ENCODE measurements around the gene SCUBE1.

SCUBE1 gene

DNA sequence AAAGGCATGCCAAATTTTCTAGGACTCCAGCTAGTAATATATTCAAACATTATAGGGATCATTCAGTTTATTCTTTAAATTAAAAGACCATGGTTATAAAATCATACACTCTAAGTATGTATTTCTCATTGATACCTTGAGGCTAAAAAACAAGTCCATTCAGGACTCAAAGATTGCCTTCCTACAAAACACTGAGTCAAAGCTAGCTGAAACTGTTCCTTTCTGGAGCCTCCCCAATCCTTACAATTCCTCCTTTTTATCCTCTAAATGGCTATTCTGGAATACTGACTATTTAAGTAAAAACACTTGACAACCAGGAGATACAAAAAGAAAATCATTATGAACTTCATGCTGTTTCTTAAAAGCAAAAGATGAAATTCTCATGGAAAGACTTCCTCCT lies 151.3 kb downstream of the SCUBE1 start:
- no peak for DNase-seq

GRCh38 chr22:43188829-43189545 lies 154.2 kb downstream of the SCUBE1 start:
- DNase-seq: no peak

DNA sequence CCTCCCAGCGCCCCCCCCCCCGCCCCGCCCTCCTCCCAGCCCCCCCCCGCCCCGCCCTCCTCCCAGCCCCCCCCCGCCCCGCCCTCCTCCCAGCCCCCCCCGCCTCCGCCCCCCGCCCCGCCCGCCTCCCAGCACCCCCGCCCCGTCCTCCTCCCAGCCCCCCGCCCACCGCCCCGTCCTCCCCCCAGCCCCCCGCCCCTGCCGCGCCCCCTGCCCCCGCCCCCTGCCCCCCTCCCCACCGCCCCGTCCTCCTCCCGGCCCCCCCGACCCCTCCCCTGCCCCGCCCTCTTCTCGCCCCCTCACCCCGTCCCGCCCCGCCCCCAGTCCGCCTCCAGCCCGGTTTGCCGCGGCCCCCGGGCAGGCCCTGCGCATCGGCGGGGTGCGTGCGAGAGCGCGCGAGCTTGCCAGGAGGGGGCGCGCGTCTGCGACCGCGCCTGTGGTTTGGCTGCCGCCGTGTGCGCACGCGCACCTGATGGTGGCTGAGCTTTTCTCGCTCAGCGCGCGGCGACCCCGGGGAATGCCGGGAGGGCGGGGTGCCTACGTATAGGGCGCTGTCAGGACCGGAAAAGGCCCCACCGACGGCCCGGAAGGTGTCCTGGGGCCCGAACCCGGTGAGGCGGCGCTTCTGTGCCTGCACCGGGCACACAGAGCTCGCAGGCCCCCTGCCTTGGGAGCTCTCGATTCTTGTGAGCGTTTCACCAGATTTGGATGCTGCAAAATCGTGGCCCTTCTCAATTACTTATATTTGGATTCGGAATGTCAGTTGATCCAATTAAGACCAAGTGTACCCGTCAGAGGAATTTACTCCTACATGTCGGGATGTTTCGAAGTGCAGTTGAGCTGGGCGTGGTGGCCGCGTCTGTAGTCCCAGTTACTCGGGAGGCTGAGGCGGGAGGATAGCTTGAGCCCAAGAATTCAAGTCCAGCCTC lies 155.7 kb downstream of the SCUBE1 start:
- peak; percentile 97 for DNase-seq

DNA sequence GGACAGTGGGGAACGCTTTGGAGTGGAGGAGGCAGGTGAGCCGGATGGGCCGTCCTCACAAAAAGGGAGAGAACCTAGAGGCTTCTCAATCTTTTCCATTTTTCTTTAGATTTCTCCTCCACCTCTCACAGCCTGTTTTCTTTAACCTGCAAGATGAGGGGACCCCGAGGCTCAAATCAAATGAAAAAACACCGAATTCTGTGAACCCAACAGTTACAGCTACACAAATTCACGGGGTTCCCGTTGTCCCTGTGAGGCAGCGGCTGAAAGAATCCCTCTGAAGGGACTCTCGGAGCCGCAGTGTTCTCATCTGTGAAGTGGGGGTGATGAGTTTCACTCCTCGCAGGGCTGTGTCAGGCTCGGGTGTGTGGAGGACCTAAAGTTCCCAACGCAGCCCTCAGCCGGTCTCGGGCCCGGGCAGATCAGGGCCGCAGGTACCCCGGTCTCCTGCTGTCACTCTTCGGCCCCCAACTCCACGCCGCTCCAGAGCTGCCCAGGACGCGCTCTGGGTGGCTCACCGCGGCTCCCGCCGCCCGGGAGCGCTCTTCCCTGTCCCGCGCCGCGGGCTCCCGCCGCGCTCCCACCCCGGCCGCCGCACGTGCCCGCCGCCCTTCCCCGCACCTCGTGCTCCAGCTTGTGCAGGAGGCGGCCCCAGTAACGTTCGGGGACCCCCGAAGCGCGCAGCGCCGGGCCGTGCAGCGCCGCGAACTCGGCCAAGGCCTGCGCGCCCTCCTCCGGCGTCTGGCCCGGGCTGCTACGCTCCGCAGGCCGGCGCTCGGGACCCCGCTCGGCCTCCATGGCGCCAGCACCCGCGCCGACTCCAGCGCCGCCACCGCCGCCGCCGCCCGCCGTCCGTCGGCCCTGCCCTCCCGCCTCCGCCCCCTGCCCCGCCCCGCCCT lies 156.7 kb downstream of the SCUBE1 start, which contains the start of gene TTLL12:
TTLL12 (minus strand) TSS at position 863 of the 899 bp plus-strand sequence; CDS start at position 798, 65 bp downstream.
- DNase-seq: peak; percentile 52 to 71

- no peak for DNase-seq
Measured at GRCh38 chr22:43185860-43186261, 157.3 kb downstream of the SCUBE1 start.

- DNase-seq: no peak
Measured at GRCh38 chr22:43183496-43184277, 159.5 kb downstream of the SCUBE1 start.

GRCh38 chr22:43182726-43183125 lies 160.4 kb downstream of the SCUBE1 start:
- DNase-seq: no peak

DNA sequence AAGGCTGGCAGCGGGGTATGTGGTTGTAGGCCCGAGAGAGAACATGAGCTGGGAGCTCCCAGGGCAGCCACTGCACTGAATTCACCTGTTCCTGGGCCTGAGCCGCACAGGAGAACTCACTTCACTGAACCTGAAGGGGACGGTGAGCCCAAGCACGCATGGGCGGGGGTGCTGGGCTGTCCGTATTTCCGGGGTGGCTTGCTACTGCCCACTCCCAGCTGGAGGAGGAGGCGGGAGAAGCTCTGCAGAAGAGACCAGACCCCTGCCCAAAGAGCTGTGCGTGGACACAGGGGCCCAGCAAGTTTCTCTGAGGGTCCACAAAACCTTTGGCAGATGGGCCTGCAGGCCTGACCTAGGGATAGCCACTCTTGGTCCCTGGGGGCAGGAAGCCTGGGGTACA lies 161.1 kb downstream of the SCUBE1 start:
- DNase-seq: no peak

DNA sequence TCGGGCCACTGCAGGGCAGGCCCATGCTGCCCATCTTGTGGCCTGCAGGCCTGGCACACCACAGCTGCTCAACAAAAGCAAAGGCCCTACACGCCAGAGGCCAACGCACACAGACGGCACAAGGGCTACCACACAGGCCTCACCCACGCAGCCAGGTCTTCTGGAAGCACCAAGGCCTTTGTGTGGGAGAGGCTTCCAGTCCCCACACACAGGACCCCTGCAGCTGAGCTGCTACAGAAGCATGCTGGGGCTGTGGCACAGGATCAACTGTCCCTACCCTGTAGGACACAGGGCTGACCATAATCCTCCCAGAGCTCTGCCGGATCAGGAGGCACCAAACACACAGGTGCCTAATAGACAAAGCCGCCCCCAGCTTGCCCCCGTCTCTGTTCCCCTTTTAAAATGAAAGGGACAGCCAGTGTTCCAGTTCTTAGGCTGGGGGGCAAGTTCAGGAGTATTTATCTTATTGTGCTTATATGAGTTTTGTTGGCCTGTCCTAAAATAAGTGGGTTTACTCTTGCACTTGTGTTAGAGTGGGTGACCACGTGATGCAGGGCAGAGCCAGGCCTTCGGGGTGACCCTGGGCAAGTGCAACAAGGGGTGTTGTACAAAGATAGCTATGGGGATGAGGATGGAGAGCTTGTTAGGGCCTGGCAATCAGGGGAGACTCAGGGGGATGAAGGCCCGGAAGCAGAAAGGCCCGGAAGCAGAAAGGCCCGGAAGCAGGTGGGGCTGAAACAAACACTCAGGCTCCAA lies 161.7 kb downstream of the SCUBE1 start:
- DNase-seq: no peak

DNA sequence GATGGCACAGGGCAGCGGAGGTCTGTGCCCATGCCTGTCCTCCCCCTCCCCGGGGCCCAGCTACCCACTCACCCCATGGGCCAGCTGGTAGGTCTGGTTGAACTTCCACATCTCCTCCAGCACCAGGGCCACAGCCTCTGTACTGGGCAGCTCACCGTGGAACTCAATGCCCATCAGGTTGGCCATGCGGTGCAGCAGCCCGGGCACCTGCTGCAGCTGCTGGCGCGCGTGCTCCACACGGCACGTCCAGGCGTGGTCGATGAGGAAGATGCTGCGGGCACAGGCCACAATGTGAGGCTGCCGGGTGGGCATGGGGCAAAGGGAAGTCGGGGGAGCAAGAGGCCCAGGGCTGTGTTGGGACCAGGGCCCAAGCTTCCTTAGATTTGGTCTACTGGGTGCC lies 162.5 kb downstream of the SCUBE1 start:
- DNase-seq: no peak

GRCh38 chr22:43179911-43180195 lies 163.3 kb downstream of the SCUBE1 start:
- DNase-seq: no peak

- DNase-seq: no peak
Measured at GRCh38 chr22:43179146-43179910, 163.8 kb downstream of the SCUBE1 start.

DNA sequence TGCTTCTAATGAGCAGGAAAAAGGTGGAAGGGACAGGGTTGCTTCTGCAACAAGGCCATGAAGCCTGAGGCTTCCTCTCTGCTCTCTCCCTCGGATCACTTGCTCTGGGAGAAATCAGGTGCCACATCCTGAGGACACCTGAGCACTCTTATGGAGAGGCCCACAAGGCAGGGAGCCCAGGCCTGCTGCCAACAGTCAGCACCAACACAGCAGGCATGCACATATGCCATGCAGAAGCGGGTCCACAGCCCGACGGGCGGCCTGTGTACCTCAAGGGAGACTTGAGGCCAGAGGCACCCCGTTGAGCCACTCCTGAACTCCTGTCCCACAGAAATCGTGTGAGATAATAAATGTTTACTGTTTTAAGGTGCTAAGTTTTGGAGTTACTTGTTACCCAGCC lies 165.7 kb downstream of the SCUBE1 start:
- no peak for DNase-seq

DNA sequence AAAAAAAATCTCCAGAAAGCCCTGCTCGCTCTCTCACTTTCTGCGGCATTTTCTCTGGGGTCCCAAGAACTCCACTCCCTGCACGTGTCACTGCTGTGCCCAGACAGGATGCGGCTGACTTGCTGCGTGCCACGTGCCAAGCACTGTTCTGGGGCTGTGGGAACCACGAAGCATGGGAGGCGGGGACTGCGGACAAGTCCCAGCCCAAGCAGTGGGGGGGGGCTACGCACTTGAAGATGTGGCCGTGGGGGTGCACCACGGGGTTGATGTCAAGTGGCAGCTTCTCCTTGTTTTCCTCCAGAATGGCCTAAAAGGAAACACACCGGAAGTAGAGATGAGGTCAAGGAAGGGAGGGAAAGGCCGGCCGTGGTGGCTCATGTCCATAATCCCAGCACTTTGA lies 167.1 kb downstream of the SCUBE1 start:
- no peak for DNase-seq

- DNase-seq: no peak
Measured at GRCh38 chr22:43174941-43175531, 168.1 kb downstream of the SCUBE1 start.

DNA sequence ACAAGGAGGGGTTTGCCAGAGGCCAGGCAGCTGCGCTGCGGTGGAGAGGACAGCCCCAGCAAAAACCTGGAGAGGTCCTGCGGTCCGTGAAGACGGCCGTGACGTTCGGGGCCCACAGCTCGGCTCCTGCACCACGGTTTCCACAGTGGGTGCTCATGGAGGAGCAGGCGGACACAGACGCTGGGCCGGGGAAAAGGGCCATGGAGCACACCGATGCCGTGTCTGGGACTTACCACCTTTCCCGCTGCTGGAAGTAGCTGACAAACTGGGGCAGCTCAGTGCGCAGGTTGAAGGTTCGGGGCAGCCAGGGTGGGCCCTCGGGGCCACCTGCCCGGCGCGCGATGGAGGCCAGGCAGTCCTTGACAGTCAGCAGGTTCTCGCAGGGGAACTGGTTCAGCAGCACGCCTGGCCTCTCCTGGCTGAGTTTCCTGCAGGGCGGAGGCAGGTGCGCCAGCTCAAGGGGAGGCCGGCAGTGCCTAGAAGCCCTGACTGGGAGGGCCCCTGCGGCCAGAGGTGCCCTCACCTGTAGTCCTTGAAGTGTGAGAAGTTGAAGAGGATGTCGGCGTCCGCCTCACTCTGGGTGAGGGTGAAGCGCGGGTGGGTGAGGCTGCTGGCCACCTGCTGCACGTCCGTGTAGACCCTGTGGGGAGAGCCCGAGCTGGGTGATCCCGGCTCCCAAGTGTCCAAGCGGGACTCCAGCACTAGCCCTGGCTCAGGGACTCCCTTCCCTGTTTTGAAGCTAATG lies 169.0 kb downstream of the SCUBE1 start:
- DNase-seq: no peak

GRCh38 chr22:43173566-43173965 lies 169.6 kb downstream of the SCUBE1 start:
- no peak for DNase-seq

DNA sequence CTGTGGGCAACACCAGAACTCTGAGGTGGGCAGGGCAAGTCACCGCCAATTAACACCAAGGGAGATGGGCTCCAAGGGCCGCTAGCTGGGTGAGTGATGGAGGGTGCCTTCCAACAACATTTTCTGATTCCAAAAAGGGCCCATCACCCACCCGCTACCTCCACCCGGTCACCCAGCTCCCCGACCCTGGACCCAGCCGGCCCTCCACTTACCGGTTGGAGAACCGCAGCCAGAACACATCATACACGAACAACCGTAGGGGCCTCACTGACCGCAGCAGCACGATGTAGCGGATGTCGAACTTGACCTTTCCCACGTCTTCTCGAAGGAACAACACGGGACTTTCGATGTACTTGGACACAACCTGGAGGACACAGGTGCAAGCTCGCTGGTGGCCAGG lies 171.0 kb downstream of the SCUBE1 start:
- no peak for DNase-seq

DNA sequence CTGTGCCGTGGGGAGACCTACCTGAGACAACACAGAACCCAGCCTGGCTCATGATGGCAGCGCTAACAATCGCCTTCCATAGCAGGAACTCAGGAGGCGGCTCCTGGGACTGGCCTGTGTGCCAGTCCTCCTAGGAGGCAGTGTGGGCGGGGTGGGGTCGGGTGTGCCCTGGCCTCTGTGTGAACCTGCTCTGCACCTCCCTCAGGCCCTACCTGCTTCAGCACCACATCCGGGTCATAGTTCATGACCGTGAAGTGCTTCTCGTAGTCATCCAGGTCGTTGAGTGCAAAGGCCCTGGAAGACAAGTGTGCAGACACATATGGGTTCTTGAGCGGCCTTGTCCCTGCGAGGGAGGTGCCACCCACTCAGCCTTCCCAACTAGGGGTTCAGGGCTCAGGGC lies 171.6 kb downstream of the SCUBE1 start:
- DNase-seq: no peak
